GM10266 (cell line): Measurements from ENCODE around the gene CHRM4.

Experiments used
- DNase-seq: peaks from one replicate; pipeline ENCODE4 v3.0.0; 2012; ENCODE audit errors: extremely low spot score
- CTCF ChIP-seq: IDR thresholded peaks from 2 replicates; pipeline ENCODE4 v1.5.1; 2012; ENCODE audit warnings: mild to moderate bottlenecking, low read depth; ENCODE audit not compliant: control insufficient read depth, insufficient read depth; ENCODE audit errors: missing control alignments

Gene CHRM4

GRCh38 chr11:46342239-46342638, 49.3 kb downstream of the CHRM4 start:
- TF ChIP-seq CTCF = no peak
- no peak for DNase-seq

DNA sequence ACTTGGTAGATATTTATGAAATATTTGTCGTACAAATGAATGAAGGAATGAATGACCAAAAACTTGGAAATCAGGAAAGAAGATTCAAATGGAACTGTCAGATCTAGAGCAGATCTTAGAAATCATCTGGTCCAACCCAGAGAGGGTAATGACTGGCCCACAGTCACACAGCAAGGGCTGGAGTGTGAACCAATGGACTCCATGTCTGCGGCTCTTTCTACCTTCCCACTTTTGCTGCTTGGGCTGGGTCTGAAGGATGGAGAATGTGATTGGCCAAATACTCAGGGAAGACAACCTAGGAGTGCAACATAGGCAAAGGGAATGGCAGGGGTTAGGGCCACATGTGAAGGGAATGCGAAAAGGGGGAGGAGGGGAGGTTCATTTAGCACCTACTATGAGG, 50.1 kb downstream of the CHRM4 start:
- TF ChIP-seq CTCF = no peak
- DNase-seq = no peak

- DNase-seq = no peak
- no peak for TF ChIP-seq CTCF
These were observed 51.8 kb downstream of the CHRM4 start for GRCh38 chr11:46339816-46340215.

- no peak for TF ChIP-seq CTCF
- DNase-seq = no peak
These were observed 52.4 kb downstream of the CHRM4 start for GRCh38 chr11:46338988-46339666.

DNA sequence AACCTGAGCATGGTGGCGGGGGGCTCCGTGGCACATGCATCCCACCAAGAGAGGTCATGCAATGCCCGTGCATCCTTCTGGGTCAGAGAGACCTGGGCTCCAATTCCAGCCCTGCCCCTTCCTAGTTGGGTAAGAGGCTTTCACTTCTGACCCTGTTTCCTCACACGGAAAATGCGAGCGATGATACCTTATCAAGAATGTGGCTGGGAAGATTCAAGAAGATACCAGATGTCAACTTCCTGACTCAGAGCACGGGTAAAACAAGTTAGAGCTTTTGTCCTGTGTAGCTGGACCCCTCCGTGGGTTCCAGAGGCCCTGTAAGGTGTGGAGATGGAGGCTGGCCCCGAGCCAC, 53.0 kb downstream of the CHRM4 start:
- TF ChIP-seq CTCF = no peak
- DNase-seq = no peak

- DNase-seq = no peak
- TF ChIP-seq CTCF = no peak
These were observed 53.8 kb downstream of the CHRM4 start for GRCh38 chr11:46337626-46338345.

DNA sequence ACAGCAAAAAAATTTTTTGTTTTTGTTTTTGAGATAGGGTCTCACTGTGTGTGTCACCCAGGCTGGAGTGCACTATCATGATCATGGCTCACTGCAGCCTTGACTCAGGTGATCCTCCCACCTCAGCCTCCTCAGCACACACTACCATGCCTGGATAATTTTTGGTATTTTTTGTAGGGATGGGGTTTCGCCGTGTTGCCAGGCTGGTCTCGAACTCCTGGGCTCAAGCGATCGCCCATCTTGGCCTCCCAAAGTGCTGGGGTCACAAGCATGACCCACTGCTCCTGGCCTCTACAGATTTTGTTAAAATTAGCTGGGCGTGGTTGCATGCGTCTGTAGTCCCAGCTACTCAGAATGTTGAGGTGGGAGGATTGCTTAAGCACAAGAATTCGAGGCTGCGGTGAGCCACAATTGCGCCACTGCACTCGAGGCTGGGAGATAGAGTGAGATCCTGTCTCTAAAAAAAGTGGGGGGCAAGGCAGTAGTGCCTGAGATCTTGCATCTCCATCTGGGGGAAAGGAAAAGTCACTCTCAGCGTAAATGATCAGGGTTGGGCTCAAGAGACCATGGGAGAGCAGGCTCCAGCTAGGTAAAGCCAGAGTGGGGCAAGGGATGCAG, 54.9 kb downstream of the CHRM4 start:
- no peak for TF ChIP-seq CTCF

More for the DNA sequence above, 54.9 kb downstream of the CHRM4 start:
- DNase-seq = no peak
